HG03378 (cell line): ENCODE data around the gene TGFBR3.
A peak's percentile ranks its signal among the peaks of the same experiment; 100 is the strongest.

Experiments used
- ATAC-seq: cut with Tn5 transposase; IDR thresholded peaks from one replicate; pipeline ENCODE4 v1.9.1; 2021; ENCODE audit warnings: mild to moderate bottlenecking, moderate library complexity; ENCODE audit not compliant: unreplicated experiment

TGFBR3 gene

GRCh38 chr1:91803847-91804545 lies 82.0 kb downstream of the TGFBR3 start:
- peak; percentile 90 for ATAC-seq

GRCh38 chr1:91803123-91803522 lies 82.8 kb downstream of the TGFBR3 start:
- ATAC-seq, result no peak

- ATAC-seq, result no peak
These were observed 84.3 kb downstream of the TGFBR3 start for GRCh38 chr1:91801496-91802115.

GRCh38 chr1:91799863-91800262 lies 86.1 kb downstream of the TGFBR3 start:
- no peak for ATAC-seq

GRCh38 chr1:91799159-91799558 lies 86.8 kb downstream of the TGFBR3 start:
- ATAC-seq, result no peak

- ATAC-seq, result no peak
These were observed 87.2 kb downstream of the TGFBR3 start for GRCh38 chr1:91798740-91799139.

GRCh38 chr1:91798241-91798648 lies 87.7 kb downstream of the TGFBR3 start:
- no peak for ATAC-seq

- ATAC-seq, result no peak
These were observed 88.8 kb downstream of the TGFBR3 start for GRCh38 chr1:91797164-91797563.

GRCh38 chr1:91796390-91796654 lies 89.6 kb downstream of the TGFBR3 start:
- ATAC-seq, result no peak

GRCh38 chr1:91795591-91796389 lies 90.2 kb downstream of the TGFBR3 start:
- no peak for ATAC-seq

GRCh38 chr1:91793877-91794276 lies 92.1 kb downstream of the TGFBR3 start:
- ATAC-seq, result no peak

- ATAC-seq, result no peak
These were observed 92.8 kb downstream of the TGFBR3 start for GRCh38 chr1:91793189-91793588.

- ATAC-seq, result no peak
These were observed 93.4 kb downstream of the TGFBR3 start for GRCh38 chr1:91792489-91793071.

GRCh38 chr1:91791691-91792488 lies 94.1 kb downstream of the TGFBR3 start:
- ATAC-seq, result no peak

- no peak for ATAC-seq
These were observed 94.8 kb downstream of the TGFBR3 start for GRCh38 chr1:91791103-91791502.

- no peak for ATAC-seq
These were observed 95.6 kb downstream of the TGFBR3 start for GRCh38 chr1:91790392-91790791.

- no peak for ATAC-seq
These were observed 96.5 kb downstream of the TGFBR3 start for GRCh38 chr1:91789273-91789997.

GRCh38 chr1:91787919-91788318 lies 98.0 kb downstream of the TGFBR3 start:
- no peak for ATAC-seq

GRCh38 chr1:91784616-91785015 lies 101.3 kb downstream of the TGFBR3 start:
- no peak for ATAC-seq

GRCh38 chr1:91784191-91784590 lies 101.8 kb downstream of the TGFBR3 start:
- ATAC-seq, result no peak
